ENCODE results near the gene GALR2.

DNA sequence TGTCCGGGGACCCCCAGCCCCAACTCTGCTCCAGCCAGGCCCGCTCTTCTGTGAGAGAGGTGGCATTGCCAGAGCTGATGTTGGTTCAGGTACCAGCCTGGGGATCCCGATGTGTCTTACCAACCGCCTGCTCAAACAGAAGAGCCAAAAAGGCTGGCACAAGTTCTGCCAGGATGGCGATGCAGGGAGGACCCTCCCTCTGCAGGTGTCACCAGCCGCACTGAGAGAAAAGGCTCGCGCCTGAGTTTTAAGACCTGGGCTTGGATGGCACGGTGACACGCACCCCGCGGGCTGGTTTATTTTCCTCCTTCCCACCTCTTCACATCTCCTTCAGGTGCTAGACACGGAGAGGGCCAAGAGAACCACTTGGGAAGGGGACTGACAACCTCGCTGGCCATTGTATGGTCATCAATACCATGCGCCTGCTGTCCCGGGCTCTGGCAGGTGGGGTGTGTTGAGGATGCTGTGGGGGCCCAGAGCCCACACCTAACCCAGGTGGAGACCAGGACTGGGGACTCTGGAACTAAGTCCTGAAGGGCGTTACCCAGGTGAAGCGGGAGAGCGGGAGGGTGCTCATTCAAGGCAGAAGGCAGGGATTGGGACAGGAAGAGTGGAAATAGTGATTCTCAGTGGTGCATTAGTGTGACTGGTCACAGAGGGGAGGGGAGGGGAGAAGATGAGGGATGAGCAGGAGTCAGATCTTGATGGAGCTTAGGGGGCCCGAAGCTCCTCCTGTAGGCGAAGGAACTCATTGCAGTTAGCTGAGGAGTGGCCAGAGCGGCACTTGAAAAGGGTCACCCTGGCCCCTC, 50.2 kb downstream of the GALR2 start:
- TF ChIP-seq, protein P1, sequence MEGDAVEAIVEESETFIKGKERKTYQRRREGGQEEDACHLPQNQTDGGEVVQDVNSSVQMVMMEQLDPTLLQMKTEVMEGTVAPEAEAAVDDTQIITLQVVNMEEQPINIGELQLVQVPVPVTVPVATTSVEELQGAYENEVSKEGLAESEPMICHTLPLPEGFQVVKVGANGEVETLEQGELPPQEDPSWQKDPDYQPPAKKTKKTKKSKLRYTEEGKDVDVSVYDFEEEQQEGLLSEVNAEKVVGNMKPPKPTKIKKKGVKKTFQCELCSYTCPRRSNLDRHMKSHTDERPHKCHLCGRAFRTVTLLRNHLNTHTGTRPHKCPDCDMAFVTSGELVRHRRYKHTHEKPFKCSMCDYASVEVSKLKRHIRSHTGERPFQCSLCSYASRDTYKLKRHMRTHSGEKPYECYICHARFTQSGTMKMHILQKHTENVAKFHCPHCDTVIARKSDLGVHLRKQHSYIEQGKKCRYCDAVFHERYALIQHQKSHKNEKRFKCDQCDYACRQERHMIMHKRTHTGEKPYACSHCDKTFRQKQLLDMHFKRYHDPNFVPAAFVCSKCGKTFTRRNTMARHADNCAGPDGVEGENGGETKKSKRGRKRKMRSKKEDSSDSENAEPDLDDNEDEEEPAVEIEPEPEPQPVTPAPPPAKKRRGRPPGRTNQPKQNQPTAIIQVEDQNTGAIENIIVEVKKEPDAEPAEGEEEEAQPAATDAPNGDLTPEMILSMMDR (IDR thresholded peaks at IDR 0.05), result no peak
- no peak for TF ChIP-seq ESRRA (IDR thresholded peaks at IDR 0.05; ENCODE audit: borderline replicate concordance, low read length)

Measured in A549 (cell line).